Islet precursor cell (in vitro differentiated cells): ENCODE data around the gene SPOP.

Experiments
- DNase-seq: peaks from one replicate; pipeline ENCODE4 v3.0.0-alpha.2; 2018

Gene SPOP

DNA sequence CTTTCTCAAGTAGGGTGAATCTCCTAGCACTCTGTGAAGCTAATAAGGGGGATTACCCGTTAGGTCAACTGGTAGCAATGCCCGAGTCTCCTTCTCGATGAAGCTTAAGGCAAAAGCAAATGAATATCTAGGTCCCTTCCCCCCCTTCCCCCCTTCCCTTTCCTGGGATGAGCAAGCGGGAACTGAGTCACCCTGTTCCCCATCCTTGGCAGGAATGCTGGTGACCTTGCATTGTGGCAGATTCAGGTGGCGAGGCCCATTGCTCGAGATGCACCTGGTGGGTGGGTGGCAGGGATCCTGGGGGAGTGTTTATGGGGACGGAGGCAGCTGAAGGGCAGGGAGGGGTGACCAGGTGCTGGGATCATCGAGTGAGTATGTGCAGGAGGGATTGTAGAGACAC lies 95.1 kb downstream of the SPOP start:
- no peak for DNase-seq

DNA sequence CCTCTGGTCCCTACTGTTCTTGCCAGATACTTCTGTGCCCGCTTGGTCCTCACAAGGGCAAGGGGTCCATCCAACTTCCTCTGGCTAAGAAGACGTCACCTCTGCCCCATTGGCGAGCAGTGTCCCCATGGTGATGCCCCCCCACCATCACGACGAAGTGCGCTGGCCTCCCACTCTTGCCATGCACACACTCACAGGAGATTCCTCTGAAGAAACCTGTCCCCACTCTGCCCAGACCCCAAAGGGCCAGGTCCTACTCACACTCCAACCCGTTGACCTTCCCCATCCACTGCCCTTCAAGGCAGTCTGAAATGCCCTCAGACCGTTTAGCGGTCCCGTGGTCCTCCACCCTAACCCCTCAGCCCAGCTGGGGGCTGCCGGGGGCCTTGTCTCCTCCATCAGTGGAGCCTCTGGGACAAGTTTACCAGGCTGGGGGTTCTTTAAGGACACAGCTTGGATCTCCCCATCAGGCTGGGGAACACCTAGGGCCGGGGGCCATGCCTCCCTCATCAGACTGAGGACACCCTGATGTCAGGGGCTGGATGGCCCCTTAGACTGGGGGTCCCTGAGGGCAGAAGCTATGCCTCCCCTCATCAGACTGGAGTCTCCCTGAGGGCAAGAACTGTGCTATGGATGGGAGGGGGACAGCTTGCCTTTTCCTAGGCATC lies 95.7 kb downstream of the SPOP start:
- no peak for DNase-seq

DNA sequence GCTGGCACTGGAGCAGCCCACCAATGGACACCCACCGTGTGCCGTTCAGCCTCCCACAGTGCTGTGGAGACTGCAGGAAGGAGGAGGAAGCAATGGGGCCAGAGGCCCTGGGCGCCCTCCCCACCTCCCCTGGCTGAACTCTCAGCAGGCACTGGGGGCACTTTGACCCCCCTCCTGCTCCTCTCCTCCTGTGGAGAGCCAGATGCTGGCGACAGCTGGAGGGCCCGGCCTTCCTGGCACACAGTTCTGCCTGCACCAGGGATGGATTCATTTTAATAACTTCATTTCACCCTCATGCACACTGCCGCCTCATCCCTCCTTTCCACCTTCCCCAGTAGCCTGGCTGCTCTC lies 96.3 kb downstream of the SPOP start:
- no peak for DNase-seq

DNA sequence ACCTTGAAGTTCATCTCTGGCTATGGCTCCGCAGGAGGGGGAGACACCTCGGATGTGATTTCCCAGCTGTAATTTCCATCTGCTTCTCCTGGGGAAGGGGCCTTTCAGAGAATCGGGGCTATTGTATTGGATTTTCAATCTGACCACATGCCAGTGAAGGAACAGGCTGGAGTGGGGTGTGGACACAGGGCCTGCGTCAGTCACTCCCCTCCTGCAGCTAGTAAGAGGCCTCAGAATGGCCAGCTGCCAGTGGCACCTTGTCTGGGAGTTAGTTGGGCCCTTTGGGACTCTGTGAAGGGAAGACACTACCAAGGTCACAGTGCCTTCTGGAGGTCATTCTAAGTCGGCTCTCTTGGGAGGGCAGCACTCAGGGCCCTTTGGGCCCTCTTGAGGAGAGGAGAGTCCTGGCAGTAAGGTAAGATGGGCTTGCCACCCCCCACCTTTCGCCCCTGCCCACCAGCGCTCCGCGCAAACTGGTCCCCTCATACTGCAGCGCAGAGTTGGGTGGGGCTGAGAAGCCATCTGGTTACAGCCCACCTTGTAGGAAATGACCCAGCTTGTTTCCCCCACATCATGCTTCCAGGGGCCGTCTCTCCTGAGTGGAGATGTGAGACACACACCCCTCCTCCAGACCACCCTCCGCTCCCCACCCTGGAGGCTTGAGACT lies 96.8 kb downstream of the SPOP start:
- DNase-seq = no peak

DNA sequence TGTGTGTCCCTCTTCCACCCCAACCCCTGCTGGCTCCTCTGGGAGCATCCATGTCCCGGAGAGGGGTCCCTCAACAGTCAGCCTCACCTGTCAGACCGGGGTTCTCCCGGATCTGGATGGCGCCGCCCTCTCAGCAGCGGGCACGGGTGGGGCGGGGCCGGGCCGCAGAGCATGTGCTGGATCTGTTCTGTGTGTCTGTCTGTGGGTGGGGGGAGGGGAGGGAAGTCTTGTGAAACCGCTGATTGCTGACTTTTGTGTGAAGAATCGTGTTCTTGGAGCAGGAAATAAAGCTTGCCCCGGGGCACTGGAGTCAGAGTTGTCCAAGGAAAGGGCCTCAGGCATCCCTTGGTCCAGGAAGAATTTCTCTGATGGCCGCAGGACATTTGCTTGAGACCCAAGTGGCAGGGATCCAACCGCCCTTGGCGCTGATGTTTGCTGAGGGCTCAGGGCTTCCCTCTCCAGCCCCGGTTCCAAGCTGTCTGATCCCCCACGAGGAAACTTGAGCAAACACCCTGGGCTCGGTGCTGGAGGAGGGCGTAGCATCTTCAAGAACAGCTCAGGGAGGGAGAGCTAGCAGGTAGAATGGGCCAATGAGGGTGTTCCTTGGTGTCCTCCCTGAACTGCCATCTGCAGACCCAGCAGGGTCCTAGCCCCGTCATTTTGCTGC lies 97.7 kb downstream of the SPOP start:
- no peak for DNase-seq

DNA sequence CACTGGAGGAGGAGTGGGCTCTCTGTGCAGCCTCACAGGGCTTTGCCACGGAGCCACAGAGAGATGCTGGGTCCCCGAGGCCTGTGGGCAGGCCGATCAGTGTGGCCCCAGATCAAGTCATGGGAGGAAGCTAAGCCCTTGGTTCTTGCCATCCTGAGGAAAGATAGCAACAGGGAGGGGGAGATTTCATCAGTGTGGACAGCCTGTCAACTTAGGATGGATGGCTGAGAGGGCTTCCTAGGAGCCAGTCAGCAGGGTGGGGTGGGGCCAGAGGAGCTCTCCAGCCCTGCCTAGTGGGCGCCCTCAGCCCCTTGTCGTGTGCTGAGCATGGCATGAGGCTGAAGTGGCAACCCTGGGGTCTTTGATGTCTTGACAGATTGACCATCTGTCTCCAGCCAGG lies 98.4 kb downstream of the SPOP start:
- DNase-seq = no peak

DNA sequence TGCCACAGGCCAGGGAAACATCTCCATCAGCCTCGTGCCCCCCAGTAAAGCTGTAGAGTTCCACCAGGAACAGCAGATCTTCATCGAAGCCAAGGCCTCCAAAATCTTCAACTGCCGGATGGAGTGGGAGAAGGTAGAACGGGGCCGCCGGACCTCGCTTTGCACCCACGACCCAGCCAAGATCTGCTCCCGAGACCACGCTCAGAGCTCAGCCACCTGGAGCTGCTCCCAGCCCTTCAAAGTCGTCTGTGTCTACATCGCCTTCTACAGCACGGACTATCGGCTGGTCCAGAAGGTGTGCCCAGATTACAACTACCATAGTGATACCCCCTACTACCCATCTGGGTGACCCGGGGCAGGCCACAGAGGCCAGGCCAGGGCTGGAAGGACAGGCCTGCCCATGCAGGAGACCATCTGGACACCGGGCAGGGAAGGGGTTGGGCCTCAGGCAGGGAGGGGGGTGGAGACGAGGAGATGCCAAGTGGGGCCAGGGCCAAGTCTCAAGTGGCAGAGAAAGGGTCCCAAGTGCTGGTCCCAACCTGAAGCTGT lies 98.9 kb downstream of the SPOP start:
- no peak for DNase-seq

DNA sequence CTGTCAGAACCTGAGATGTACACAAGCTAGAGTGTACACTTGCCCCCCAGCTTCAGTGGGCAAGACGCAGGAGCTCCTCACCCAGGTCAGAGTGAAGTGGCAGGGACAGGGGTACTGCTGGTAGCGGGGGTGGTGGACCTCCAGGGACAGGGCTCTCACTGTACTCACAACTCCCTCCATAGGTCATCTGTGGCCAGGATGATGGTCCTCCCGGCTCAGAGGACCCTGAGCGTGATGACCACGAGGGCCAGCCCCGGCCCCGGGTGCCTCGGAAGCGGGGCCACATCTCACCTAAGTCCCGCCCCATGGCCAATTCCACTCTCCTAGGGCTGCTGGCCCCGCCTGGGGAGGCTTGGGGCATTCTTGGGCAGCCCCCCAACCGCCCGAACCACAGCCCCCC lies 99.5 kb downstream of the SPOP start:
- no peak for DNase-seq

DNA sequence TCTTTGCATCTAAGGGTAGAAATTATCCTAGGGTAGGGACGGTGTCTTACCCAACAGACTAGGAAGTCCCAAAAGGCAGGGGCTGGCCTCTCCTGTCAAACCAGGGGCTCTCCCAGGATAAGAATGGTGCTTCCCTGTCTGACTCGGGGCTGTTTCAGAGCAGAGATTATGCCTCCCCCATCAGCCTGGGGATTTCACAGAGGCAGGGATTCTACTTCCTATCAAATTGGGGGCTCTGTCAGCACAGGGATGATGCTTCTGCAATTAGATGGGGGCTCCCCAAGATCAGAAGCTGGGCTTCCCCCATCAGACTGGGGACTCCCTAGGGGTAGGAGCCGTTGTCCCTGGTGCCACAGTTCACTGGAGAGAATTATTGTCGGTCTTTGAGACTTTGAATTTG lies 99.9 kb downstream of the SPOP start:
- no peak for DNase-seq

DNA sequence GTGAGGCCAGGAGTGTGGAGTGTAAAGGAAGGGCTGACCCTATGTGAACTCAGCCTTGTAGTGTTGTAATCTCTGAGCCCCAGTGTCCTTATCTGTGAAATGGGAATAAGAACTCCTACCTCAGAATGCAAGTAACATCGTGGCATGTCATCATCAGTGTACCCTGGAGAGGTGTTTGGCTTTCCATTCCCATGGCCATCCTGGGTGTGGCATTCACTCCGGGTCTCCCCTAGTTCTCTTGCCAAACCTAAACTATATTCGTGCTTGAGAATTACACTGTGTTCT lies 100.3 kb downstream of the SPOP start:
- no peak for DNase-seq

DNA sequence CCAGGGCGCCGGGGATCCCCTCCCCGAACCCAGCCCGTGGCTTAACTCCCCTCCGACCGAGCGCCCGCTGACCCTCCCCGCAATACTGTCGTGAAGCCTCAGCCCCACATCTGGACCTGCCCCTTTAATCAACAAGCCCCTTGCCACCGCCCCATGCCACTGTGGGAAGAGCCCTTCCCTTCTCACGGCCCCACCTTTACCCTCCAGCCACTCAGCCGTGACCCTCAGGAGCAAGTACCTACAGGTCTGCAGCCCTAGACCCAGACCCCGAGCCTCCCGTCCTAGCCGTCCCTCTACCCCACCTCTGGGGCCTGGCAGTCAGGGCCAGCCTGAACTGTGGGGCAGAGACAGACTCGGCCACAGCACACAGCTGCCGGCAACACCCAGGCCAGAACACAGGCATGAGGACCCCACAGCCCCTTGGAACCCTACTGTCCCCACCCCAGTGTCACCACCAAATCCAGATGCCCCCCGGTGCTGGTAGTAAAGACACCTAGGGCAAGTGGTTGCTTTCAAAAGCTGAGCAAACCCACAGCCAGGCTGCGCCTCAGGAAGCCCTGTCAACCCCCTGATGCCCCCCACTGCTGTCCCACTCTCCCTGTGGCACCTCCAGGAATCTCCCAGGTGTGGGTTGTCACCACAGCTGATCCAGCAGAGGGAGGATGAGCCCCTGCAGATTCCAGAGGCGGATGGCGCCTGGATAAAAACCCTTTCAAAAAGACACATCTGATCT lies 100.8 kb downstream of the SPOP start:
- no peak for DNase-seq

DNA sequence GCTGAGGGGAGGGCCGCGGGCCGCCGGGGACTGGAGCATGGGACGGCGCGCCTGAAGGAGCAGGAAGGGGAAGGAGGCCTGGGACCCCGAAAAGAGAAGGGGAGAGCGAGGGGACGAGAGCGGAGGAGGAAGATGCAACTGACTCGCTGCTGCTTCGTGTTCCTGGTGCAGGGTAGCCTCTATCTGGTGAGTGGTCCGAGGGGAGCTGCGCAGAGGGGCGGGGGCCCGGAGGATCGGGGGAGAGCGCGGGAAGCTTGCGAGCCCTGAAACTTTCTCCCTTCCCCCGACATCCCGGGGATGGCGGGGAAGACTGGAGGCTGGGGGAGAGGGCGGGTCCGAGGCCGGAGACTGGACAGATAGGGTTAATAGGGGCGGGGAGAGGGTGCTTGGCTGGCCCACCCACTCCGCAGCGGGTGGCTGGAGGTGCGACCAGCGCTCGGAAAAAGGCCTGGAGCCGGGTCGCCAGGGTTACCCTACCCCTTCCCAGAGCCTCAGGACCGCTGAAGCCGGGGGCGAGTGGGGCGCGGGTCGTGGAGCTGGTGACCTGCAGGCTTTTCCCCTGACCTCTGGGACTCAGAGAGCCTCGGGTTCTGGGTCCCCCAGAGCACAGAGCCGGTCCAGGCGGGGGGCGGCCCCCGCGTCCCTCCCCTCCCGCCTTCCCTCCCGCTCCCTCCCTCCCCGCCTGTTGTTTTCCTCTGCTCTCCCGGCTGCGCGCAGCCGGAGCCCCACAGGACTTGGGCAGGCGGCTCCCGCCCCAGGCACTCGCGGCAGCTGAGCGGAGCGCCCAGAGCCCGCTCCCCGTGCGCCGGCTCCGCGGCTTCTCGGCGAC lies 101.6 kb downstream of the SPOP start:
- DNase-seq = peak; percentile 92

DNA sequence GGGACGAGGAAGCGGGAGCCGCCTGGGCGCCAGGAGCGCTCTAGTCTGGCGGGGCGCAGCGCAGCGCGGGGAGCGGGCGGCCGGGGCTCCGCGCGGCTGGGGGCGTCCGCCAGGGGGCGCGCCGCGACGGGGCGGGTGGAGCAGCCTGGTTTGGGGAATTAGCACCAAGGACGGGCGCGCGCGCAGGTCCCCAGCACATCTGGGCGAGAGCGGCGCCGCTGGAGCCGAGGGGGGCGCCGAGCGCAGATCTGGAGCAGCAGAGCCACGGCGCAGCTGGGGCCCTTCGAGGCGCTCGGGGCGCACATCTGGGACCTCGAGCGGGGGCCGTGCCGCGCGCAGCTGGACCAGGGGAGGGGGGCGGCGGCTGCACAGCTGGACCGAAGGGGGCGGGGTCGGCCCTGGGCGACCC lies 102.2 kb downstream of the SPOP start, which contains the start of gene NXPH3:
Gene NXPH3 (plus strand): TSS at position 193 of the 409 bp plus-strand sequence. CDS start 349 bp downstream, outside the sequence.
- peak; percentile 94 for DNase-seq

DNA sequence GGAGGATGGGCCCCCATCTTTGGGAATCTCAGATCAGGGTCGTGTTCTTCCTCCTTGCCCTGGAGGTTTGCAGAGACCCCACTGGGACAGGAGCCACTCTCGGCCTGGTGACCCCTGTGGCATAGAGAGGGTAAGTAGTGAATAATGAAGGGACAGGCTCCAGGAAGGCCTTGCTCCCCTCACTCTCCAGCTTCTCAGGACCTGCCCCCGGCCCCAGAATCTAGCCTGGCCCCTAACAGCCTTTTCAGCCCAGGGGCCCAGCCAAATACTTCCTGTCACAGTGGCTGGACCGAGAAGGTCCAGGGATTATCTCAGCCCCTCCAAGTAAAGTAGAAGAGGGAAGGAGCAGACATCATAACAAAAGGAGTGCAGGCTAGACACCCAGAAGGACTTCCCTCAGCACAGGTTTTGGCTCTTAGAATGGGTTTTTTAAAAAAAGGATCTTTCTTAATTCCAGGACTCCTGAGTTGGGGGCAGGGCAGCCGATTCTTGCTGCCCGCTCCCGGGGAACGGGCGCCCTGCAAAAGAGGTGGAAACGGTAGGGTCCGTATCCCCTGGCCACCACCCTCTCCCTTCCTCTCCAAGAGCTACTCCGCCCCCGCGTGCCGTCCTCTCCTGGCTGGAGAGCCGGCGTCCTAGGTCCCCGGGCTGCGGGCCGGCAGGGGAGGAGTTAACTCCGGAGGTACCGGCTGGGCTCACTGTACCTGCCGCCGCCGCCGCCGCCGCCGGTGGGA lies 102.8 kb downstream of the SPOP start:
- no peak for DNase-seq

DNA sequence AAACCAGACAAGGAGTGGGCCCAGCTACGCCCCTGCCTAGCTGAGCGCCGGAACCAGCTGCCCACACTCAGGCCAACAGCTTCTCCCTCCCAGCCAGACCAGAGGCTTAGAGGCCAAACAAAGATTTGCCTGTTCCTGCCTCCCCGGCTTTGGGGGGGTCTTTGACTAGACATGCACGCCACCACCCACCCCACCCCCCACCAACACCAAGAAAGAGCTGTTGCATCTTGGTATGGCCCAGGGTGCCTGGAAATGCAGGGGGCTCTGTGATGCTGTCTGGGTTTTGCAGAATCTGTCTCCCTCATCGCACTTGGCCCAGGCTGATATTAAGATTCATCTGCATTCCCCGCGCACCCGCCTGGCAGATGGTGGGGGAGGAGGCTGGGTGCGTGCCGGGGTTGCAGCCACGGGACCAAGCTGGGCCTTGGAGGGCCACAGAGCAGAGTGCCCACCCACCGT lies 103.5 kb downstream of the SPOP start:
- peak; percentile 56 for DNase-seq

DNA sequence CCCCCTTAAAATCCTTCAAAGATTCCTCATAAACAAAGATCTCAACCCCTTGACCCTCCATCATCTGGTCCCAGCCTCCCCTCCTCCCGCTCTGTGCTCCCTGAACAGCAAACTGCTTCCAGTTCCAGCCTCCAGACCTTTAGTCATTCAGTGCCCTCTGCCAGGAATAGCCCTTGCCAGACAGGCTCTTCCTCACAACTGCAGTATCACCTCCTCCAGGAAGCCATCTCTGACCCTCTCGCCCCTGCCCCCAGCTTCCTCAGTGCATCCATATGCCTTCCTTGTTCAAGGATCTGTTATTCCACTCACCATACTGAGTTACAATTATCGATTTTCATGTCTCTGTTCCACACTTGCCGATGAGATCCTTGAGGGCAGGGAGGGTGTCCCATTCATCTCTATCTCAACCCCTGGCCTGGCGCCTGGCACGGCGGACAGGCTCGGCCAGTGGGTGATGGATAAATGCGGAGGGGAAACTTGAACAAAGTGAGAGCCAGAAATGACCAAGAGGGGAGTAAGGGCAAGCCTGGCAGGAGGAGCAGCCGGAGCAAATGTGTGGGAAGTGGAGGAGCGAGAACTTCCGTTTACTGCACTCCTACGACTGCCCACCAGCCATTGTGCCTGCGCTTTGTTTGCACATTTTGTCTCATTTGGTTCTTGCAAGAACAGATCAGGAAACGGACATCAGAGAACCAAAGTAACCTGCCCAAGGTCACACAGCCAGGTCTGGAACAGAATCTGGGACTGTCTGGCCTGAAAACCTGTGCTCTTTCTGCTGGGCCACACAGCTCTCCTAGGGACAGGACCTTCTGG lies 104.2 kb downstream of the SPOP start:
- no peak for DNase-seq

DNA sequence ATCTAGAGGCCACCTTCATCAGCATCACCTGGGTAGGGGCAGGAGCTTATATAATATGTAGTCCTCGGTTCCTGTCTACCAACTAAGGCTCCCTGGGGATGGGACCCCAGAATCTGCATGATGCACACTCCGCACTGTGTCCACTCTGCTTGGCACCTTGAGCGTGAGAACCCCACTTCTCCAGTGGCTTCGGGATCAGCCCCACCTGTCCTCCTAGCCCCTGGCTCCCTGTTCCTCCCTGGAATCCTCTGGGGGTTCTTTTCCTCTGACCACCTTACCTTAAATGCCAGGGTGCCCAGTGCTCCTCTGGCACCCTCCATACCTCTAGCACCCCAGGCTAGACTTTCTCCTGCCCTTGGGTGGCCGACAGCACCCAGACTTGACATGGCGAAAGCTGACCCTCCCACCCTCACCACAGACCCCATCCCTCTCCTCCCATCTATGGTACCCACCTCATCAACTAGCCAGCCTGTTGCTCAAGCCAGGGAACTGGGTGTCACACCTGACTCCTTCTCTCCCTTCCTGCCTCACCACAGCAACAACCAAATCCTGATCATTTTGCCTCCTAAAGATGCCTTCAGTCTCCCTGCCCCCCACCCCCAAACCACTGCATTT lies 105.0 kb downstream of the SPOP start:
- no peak for DNase-seq

DNA sequence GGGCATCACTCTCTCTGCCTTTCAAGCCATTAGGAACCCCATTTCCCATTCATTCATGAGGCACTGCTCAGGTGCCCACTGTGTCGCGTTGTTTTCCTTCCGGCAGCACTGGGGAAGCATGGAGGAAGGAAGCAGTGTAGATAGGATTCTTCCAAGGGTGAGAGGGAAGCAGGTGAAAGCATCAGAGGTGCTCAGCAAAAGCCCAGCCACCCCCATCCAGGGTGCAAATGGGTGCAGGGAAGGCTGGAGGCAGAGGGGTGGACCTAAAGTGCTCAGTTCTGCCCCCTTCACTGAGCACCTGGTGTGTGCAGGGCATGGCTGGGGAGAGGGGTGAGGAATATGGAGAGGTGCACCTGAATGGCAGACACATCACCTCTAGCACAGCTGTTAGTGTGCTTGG lies 105.7 kb downstream of the SPOP start:
- DNase-seq = no peak

DNA sequence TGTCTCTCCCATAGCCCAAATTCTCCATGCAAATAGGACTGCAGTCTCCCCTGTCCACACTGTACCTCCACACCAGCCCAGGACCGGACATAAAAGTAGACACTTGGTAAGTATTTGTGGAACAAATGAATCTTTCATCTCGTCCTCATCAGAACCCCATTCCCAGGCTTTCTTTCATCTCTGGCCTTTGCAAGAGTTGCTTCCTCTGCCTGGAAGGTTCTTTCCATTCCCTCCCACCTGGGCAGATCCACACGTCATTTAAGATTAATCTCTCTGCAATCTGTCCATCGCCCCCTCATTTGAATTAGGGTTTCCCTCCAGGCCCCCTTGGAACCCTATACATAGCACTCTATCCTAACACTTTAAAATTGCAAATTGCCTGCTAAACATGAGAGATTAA lies 106.1 kb downstream of the SPOP start:
- no peak for DNase-seq

DNA sequence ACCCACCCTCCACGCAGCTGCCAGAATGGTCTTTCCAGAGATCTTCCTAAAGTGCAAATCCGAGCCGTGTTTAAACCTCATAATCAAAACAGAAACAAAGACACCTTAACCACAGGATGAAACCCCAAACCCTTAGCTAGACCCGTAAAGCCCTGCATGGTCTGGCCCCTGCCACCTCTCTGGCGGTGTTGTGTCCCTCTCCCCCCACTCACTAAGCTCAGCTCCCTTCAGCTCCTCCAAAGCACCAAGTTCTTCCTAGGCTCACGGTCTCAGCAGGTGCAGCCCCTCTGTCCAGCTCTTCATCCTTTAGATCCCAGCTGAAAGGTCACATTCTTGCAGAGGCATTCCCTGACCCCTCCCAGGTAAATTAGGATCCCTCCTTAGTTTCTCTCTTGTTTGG lies 106.6 kb downstream of the SPOP start:
- no peak for DNase-seq
